SK-N-SH treated with all-trans-retinoic acid at 6 μM for 48 hours (cell line): ENCODE results near the gene UNC80.

Source experiments
- ATAC-seq: fragments of 200-7000 bp; cut with Tn5 transposase; 3 replicates; pipeline ENCODE4 v1.9.1; 2020; ENCODE audit warnings: mild to moderate bottlenecking, moderate library complexity
- ARNTL ChIP-seq: fragments of 450-650 bp; formaldehyde crosslinking; IDR thresholded peaks from 2 replicates; pipeline ENCODE4 v1.5.0; 2020; ENCODE audit warnings: low read depth, mild to moderate bottlenecking, moderate library complexity, borderline replicate concordance
- CREB5 ChIP-seq: fragments of 250-450 bp; sonication (Bioruptor Pico); IDR thresholded peaks from 2 replicates; pipeline ENCODE4 v1.5.1; 2020; ENCODE audit warnings: low read depth, mild to moderate bottlenecking, moderate library complexity
- CSDC2 ChIP-seq: fragments of 250-450 bp; sonication (Bioruptor Pico); IDR thresholded peaks from 2 replicates; pipeline ENCODE4 v1.5.0; 2020; ENCODE audit warnings: mild to moderate bottlenecking, moderate library complexity
- CSRNP3 ChIP-seq: fragments of 250-450 bp; sonication (Bioruptor Pico); IDR thresholded peaks from 2 replicates; pipeline ENCODE4 v1.5.1; 2021; ENCODE audit warnings: mild to moderate bottlenecking, moderate library complexity
- GLIS3 ChIP-seq: fragments of 250-450 bp; sonication (Bioruptor Pico); IDR thresholded peaks from 2 replicates; pipeline ENCODE4 v1.5.0; 2020; ENCODE audit warnings: mild to moderate bottlenecking, moderate library complexity
- ISL1 ChIP-seq: fragments of 250-450 bp; sonication (Bioruptor Pico); IDR thresholded peaks from 2 replicates; pipeline ENCODE4 v2.1.2; 2022; ENCODE audit warnings: mild to moderate bottlenecking, moderate library complexity
- OSR1 ChIP-seq: fragments of 250-450 bp; sonication (Bioruptor Pico); IDR thresholded peaks from 2 replicates; pipeline ENCODE4 v1.8.0; 2022; ENCODE audit warnings: moderate library complexity, mild to moderate bottlenecking, inconsistent platforms
- PATZ1 ChIP-seq: fragments of 250-450 bp; sonication (Bioruptor Pico); IDR thresholded peaks from 2 replicates; pipeline ENCODE4 v1.8.0; 2020; ENCODE audit warnings: mild to moderate bottlenecking, moderate library complexity, borderline replicate concordance
- POU6F1 ChIP-seq: fragments of 250-450 bp; sonication (Bioruptor Pico); IDR thresholded peaks from 2 replicates; pipeline ENCODE4 v1.8.0; 2021; ENCODE audit warnings: low read depth, mild to moderate bottlenecking, moderate library complexity, borderline replicate concordance
- PPARA ChIP-seq: fragments of 250-450 bp; sonication (Bioruptor Pico); IDR thresholded peaks from 2 replicates; pipeline ENCODE4 v1.5.0; 2020; ENCODE audit warnings: mild to moderate bottlenecking, borderline replicate concordance
- SNAI2 ChIP-seq: fragments of 250-450 bp; sonication (Bioruptor Pico); IDR thresholded peaks from 2 replicates; pipeline ENCODE4 v1.5.0; 2020; ENCODE audit warnings: mild to moderate bottlenecking, moderate library complexity
- TOX ChIP-seq: fragments of 250-450 bp; sonication (Bioruptor Pico); IDR thresholded peaks from 2 replicates; pipeline ENCODE4 v1.8.0; 2021; ENCODE audit warnings: mild to moderate bottlenecking, moderate library complexity, borderline replicate concordance
- TSHZ2 ChIP-seq: fragments of 250-450 bp; sonication (Bioruptor Pico); IDR thresholded peaks from 2 replicates; pipeline ENCODE4 v1.5.0; 2020; ENCODE audit warnings: mild to moderate bottlenecking, moderate library complexity
- ZC3H10 ChIP-seq: fragments of 250-450 bp; sonication (Bioruptor Pico); IDR thresholded peaks from 2 replicates; pipeline ENCODE4 v1.5.1; 2021; ENCODE audit warnings: mild to moderate bottlenecking, moderate library complexity
- ZFP3 ChIP-seq: fragments of 250-450 bp; sonication (Bioruptor Pico); IDR thresholded peaks from 2 replicates; pipeline ENCODE4 v1.5.0; 2020; ENCODE audit warnings: mild to moderate bottlenecking, moderate library complexity
- ZNF565 ChIP-seq: fragments of 450-650 bp; formaldehyde crosslinking; conservative IDR thresholded peaks from 2 replicates; pipeline ENCODE4 v1.5.0; 2020; ENCODE audit warnings: low read depth, mild to moderate bottlenecking, moderate library complexity
- ZNF70 ChIP-seq: fragments of 450-650 bp; formaldehyde crosslinking; IDR thresholded peaks from 2 replicates; pipeline ENCODE4 v1.5.0; 2020; ENCODE audit warnings: mild to moderate bottlenecking, moderate library complexity

UNC80 gene

GRCh38 chr2:209734805-209735204 lies 36.8 kb upstream of the UNC80 start:
- TF ChIP-seq POU6F1 (CRISPR knock-in tag) (no peak), TSHZ2 (CRISPR knock-in tag) (no peak), OSR1 (CRISPR knock-in tag) (no peak), PPARA (CRISPR knock-in tag) (no peak), ARNTL (CRISPR knock-in tag) (no peak)
- ATAC-seq: no peak

GRCh38 chr2:209741953-209742352 lies 29.7 kb upstream of the UNC80 start:
- no peak for ATAC-seq
- TF ChIP-seq CREB5: no peak
- no peak for TF ChIP-seq POU6F1 (CRISPR knock-in tag)
- no peak for TF ChIP-seq GLIS3 (CRISPR knock-in tag)
- no peak for TF ChIP-seq PATZ1 (CRISPR knock-in tag)
- TF ChIP-seq CSRNP3 (CRISPR knock-in tag): no peak
- TF ChIP-seq ZNF565 (CRISPR knock-in tag): no peak
- TF ChIP-seq PPARA (CRISPR knock-in tag): no peak
- TF ChIP-seq ZFP3 (CRISPR knock-in tag): no peak
- TF ChIP-seq ISL1 (CRISPR knock-in tag): no peak
- TF ChIP-seq TSHZ2 (CRISPR knock-in tag): no peak
- TF ChIP-seq OSR1 (CRISPR knock-in tag): no peak
- no peak for TF ChIP-seq ZC3H10 (CRISPR knock-in tag)
- no peak for TF ChIP-seq ZNF70
- TF ChIP-seq CSDC2 (CRISPR knock-in tag): no peak
- no peak for TF ChIP-seq SNAI2
- TF ChIP-seq TOX (CRISPR knock-in tag): no peak
